CD4-positive, alpha-beta memory T cell (primary cell): ENCODE data around the gene MXD1. TPM values are rescaled to one million over a fixed set of nuclear protein-coding genes. Genes with fewer than 3 reads are reported as not detected.

Source experiments
- CTCF ChIA-PET: fragments of 350-600 bp; sonication (Branson Sonifier 250); formaldehyde crosslinking; loops from one replicate; lab custom pipeline; 2021; ENCODE audit warnings: inconsistent platforms; ENCODE audit not compliant: partially characterized antibody; lab: Charles Lee
- POLR2A ChIA-PET: fragments of 350-600 bp; sonication (Branson Sonifier 250); formaldehyde crosslinking; loops from one replicate; lab custom pipeline; 2021; ENCODE audit not compliant: partially characterized antibody; lab: Charles Lee
- DNase-seq, 5 donors: peaks; one replicate each; pipeline versions ENCODE4 v3.0.0 to v3.0.0-alpha.2; 2020 to 2022; ENCODE audit warnings: mixed read lengths in 1 of 5
- H3K27ac ChIP-seq: one replicate; pipeline ENCODE4 v1.7.0; 2013; ENCODE audit warnings: low read depth, low read length
- H3K27me3 ChIP-seq: 2 replicates; pipeline ENCODE4 v1.7.0; 2013; ENCODE audit warnings: mild to moderate bottlenecking, low read length, moderate library complexity; ENCODE audit not compliant: insufficient read depth
- H3K36me3 ChIP-seq: 2 replicates; pipeline ENCODE4 v1.7.0; 2013; ENCODE audit warnings: mild to moderate bottlenecking, low read length, moderate library complexity; ENCODE audit not compliant: insufficient read depth
- H3K4me1 ChIP-seq: 2 replicates; pipeline ENCODE4 v1.7.0; 2013; ENCODE audit warnings: mild to moderate bottlenecking, low read length, moderate library complexity; ENCODE audit not compliant: insufficient read depth
- H3K4me3 ChIP-seq, 2 donors: one replicate each; pipeline ENCODE4 v1.7.0; 2013; ENCODE audit warnings: low read length in 2 of 2, mild to moderate bottlenecking in 1 of 2
- H3K9me3 ChIP-seq, 2 donors: one replicate each; pipeline ENCODE4 v1.7.0; 2013; ENCODE audit warnings: low read length in 2 of 2, control low read depth in 1 of 2; ENCODE audit not compliant: control insufficient read depth in 1 of 2
- H3K27ac Mint-ChIP-seq, 7 donors: one replicate each; pipeline ENCODE4 v1.8.0; 2020 to 2021; ENCODE audit warnings: mixed read lengths in 7 of 7, mild to moderate bottlenecking in 6 of 7, inconsistent platforms in 3 of 7, moderate library complexity in 3 of 7
- H3K27me3 Mint-ChIP-seq, 2 donors: one replicate each; pipeline ENCODE4 v1.8.0; 2020 to 2021; ENCODE audit warnings: mixed read lengths in 2 of 2
- H3K36me3 Mint-ChIP-seq, 2 donors: one replicate each; pipeline ENCODE4 v1.8.0; 2020 to 2021; ENCODE audit warnings: mixed read lengths in 2 of 2, inconsistent platforms in 1 of 2, mild to moderate bottlenecking in 1 of 2
- H3K4me1 Mint-ChIP-seq, 4 donors: one replicate each; pipeline ENCODE4 v1.8.0; 2020 to 2021; ENCODE audit warnings: mixed read lengths in 4 of 4, mild to moderate bottlenecking in 1 of 4
- H3K4me3 Mint-ChIP-seq, 8 donors: one replicate each; pipeline ENCODE4 v1.8.0; 2020 to 2021; ENCODE audit warnings: mixed read lengths in 8 of 8, mild to moderate bottlenecking in 7 of 8, moderate library complexity in 6 of 8, inconsistent platforms in 3 of 8
- H3K9me3 Mint-ChIP-seq, 8 donors: one replicate each; pipeline ENCODE4 v1.8.0; 2020 to 2021; ENCODE audit warnings: mixed read lengths in 8 of 8, mild to moderate bottlenecking in 5 of 8, inconsistent platforms in 3 of 8, moderate library complexity in 1 of 8
- intact Hi-C: fragments of 100-400 bp; cut with micrococcal nuclease; formaldehyde crosslinking; loops from one replicate; pipeline ENCODE4 v1.15.1; 2023
- polyA plus RNA-seq, 2 donors: library from polyadenylated mRNA; unstranded; fragments of 300-500 nt; fragmentation: Illumina TruSeq; gene quantifications; one replicate each; pipeline ENCODE4 v1.2.3, GENCODE V29; 2021
- total RNA-seq, 2 experiments: library from RNA; stranded (reverse); gene quantifications; one replicate each; pipeline ENCODE4 v1.2.3, GENCODE V29; 2021

Gene MXD1
- total and polyA plus RNA-seq, 4 experiments from 2014 or later, result 4.7 to 17.2 (median 12.4) TPM

DNA sequence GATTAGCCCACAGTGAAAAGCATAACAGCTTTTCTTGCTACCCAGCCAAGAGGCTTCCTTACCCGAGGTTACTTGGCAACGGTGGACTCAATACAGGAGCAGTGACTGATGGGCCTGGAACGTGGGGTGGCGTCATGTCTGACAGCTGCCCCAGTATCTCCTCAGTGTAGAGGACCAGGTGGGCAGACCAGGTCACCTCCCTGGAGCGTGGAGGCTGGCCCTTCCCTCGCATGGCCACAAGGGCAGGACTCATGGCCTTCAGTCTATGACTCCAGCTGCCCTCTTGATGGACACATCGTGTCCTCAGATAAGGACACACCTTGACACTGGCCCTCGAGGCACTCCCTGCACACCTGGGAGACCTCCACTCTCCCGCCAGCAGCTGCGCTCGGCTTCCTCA is 40.1 kb downstream of the MXD1 start:
- Mint-ChIP-seq H3K4me3 (no peak overlapping the region), H3K27me3 (peaks cover 3 to 4% of the 10 kb centered on the region in 2 donors), H3K4me1 (peaks cover 0 to 5% (median 0%) of the 10 kb centered on the region in 4 donors), H3K36me3 (no peaks in the 10 kb centered on the region), H3K27ac (no peak overlapping the region), H3K9me3 (no peaks in the 10 kb centered on the region)
- Histone ChIP-seq H3K27me3 (no peaks in the 10 kb centered on the region), H3K27ac (no peak overlapping the region), H3K4me1 (no peaks in the 10 kb centered on the region), H3K4me3 (no peak overlapping the region), H3K36me3 (no peaks in the 10 kb centered on the region), H3K9me3 (no peaks in the 10 kb centered on the region)
- ChIA-PET POLR2A (no interaction called here), CTCF (interaction anchor here (0.6 kb wide), 1 partner anchor 112 kb away, joined by 3 read pairs; no protein-coding TSS in a partner anchor)
- DNase-seq, result no peak
- intact Hi-C loops, result no loop called here

GRCh38 chr2:69956475-69956979 is 41.6 kb downstream of the MXD1 start:
- no peaks in the 10 kb centered on the region for H3K27me3 ChIP-seq
- Mint-ChIP-seq H3K4me1 (peaks cover 0 to 5% (median 0%) of the 10 kb centered on the region in 4 donors), H3K36me3 (no peaks in the 10 kb centered on the region), H3K9me3 (no peaks in the 10 kb centered on the region), H3K27me3 (peaks cover 3 to 4% of the 10 kb centered on the region in 2 donors), H3K27ac (no peak overlapping the region), H3K4me3 (no peak overlapping the region)
- no peak overlapping the region for H3K27ac ChIP-seq
- intact Hi-C loops, result no loop called here
- CTCF ChIA-PET, result no interaction called here
- H3K9me3 ChIP-seq, result no peaks in the 10 kb centered on the region
- POLR2A ChIA-PET, result no interaction called here
- H3K36me3 ChIP-seq, result no peaks in the 10 kb centered on the region
- H3K4me3 ChIP-seq, result no peak overlapping the region
- no peaks in the 10 kb centered on the region for H3K4me1 ChIP-seq
- no peak for DNase-seq

GRCh38 chr2:69957965-69958364 is 43.1 kb downstream of the MXD1 start:
- Mint-ChIP-seq H3K4me3 (no peak overlapping the region), H3K9me3 (no peaks in the 10 kb centered on the region), H3K36me3 (no peaks in the 10 kb centered on the region), H3K27me3 (peaks cover 2 to 3% of the 10 kb centered on the region in 2 donors), H3K4me1 (peaks cover 0 to 5% (median 0%) of the 10 kb centered on the region in 4 donors), H3K27ac (no peak overlapping the region)
- CTCF ChIA-PET, result no interaction called here
- H3K27ac ChIP-seq, result no peak overlapping the region
- DNase-seq, result no peak
- no peak overlapping the region for H3K4me3 ChIP-seq
- intact Hi-C loops, result no loop called here
- POLR2A ChIA-PET, result no interaction called here
- no peaks in the 10 kb centered on the region for H3K9me3 ChIP-seq
- no peaks in the 10 kb centered on the region for H3K4me1 ChIP-seq
- no peaks in the 10 kb centered on the region for H3K36me3 ChIP-seq
- no peaks in the 10 kb centered on the region for H3K27me3 ChIP-seq

- Mint-ChIP-seq H3K4me1 (peaks cover 0 to 5% (median 0%) of the 10 kb centered on the region in 4 donors), H3K27ac (no peak overlapping the region), H3K4me3 (no peak overlapping the region), H3K36me3 (no peaks in the 10 kb centered on the region), H3K9me3 (no peaks in the 10 kb centered on the region), H3K27me3 (peaks cover 2 to 3% of the 10 kb centered on the region in 2 donors)
- no peak for DNase-seq
- Histone ChIP-seq H3K4me3 (no peak overlapping the region), H3K27me3 (no peaks in the 10 kb centered on the region), H3K27ac (no peak overlapping the region), H3K4me1 (no peaks in the 10 kb centered on the region), H3K36me3 (no peaks in the 10 kb centered on the region), H3K9me3 (no peaks in the 10 kb centered on the region)
- intact Hi-C loops, result no loop called here
- ChIA-PET CTCF (no interaction called here), POLR2A (no interaction called here)
These were observed 43.6 kb downstream of the MXD1 start for GRCh38 chr2:69958480-69958879.

GRCh38 chr2:69959425-69959824 is 44.5 kb downstream of the MXD1 start:
- Mint-ChIP-seq H3K27ac (peak overlapping the region in 1 of 7 donors; percentile 66), H3K4me1 (peaks cover 0 to 5% (median under 1%) of the 10 kb centered on the region in 4 donors), H3K4me3 (no peak overlapping the region), H3K27me3 (peaks cover 2 to 3% of the 10 kb centered on the region in 2 donors), H3K9me3 (no peaks in the 10 kb centered on the region), H3K36me3 (no peaks in the 10 kb centered on the region)
- H3K9me3 ChIP-seq, result no peaks in the 10 kb centered on the region
- POLR2A ChIA-PET, result no interaction called here
- H3K27me3 ChIP-seq, result no peaks in the 10 kb centered on the region
- no peak overlapping the region for H3K4me3 ChIP-seq
- intact Hi-C loops, result no loop called here
- CTCF ChIA-PET, result no interaction called here
- H3K36me3 ChIP-seq, result no peaks in the 10 kb centered on the region
- H3K27ac ChIP-seq, result no peak overlapping the region
- H3K4me1 ChIP-seq, result peaks cover 3% of the 10 kb centered on the region
- DNase-seq, result no peak

GRCh38 chr2:69960821-69961220 is 45.9 kb downstream of the MXD1 start:
- no peak overlapping the region for H3K27ac Mint-ChIP-seq
- no peaks in the 10 kb centered on the region for H3K9me3 Mint-ChIP-seq
- H3K36me3 Mint-ChIP-seq, result no peaks in the 10 kb centered on the region
- H3K9me3 ChIP-seq, result no peaks in the 10 kb centered on the region
- DNase-seq, result no peak
- no peak overlapping the region for H3K4me3 ChIP-seq
- H3K4me1 ChIP-seq, result peaks cover 7% of the 10 kb centered on the region
- POLR2A ChIA-PET, result interaction anchor here (1.5 kb wide), 1 partner anchor 14 kb away, joined by 3 read pairs; no protein-coding TSS in a partner anchor
- peaks cover 0 to 14% (median 3%) of the 10 kb centered on the region in 4 donors for H3K4me1 Mint-ChIP-seq
- H3K27me3 Mint-ChIP-seq, result peaks cover 2 to 3% of the 10 kb centered on the region in 2 donors
- intact Hi-C loops, result no loop called here
- CTCF ChIA-PET, result no interaction called here
- H3K27ac ChIP-seq, result no peak overlapping the region
- no peaks in the 10 kb centered on the region for H3K27me3 ChIP-seq
- no peaks in the 10 kb centered on the region for H3K36me3 ChIP-seq
- H3K4me3 Mint-ChIP-seq, result no peak overlapping the region

DNA sequence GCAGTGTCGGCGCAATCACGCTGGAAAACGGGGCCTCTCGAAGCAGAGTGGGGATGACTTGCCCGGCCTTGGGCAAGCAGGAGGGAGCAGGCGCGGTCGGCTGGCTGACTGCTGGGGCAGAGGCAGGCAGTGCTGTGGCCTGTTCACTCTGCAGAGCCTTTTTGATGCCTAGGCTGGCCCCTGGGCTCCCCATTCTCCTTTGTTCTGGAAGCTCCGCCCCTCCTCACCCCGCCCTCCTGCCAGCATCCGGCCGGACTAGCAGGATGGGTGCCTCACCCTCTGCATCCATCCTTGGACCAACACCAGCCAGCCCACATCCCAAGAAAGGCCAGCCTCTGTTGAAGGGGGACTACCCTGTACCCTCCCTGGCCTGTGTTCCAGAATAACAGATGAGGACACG is 46.6 kb downstream of the MXD1 start, which contains the start of gene ASPRV1:
Gene ASPRV1 (minus strand): TSS at position 136 of the 400 bp plus-strand sequence. CDS start 195 bp downstream, outside the sequence.
- Mint-ChIP-seq H3K36me3 (no peaks in the 10 kb centered on the region), H3K27ac (no peak within 1 kb of the TSS), H3K4me3 (no peak within 1 kb of the TSS), H3K9me3 (no peaks in the 10 kb centered on the region), H3K27me3 (peaks cover 2% of the 10 kb centered on the region in 2 donors), H3K4me1 (peaks cover 0 to 16% (median 3%) of the 10 kb centered on the region in 4 donors)
- Histone ChIP-seq H3K9me3 (no peaks in the 10 kb centered on the region), H3K27me3 (no peaks in the 10 kb centered on the region), H3K36me3 (no peaks in the 10 kb centered on the region), H3K4me3 (no peak within 1 kb of the TSS), H3K27ac (no peak within 1 kb of the TSS), H3K4me1 (peaks cover 7% of the 10 kb centered on the region)
- POLR2A ChIA-PET, result interaction anchor here (0.7 kb wide), 1 partner anchor 13 kb away, joined by 3 read pairs; no protein-coding TSS in a partner anchor
- CTCF ChIA-PET, result no interaction called here
- no peak for DNase-seq
- intact Hi-C loops, result no loop called here
